Frontal cortex (tissue), 4 donors: ENCODE data around the gene GLIS1. TPM values are rescaled to one million over a fixed set of nuclear protein-coding genes. Genes with fewer than 3 reads are reported as not detected.

Experiments
- DNase-seq, 2 donors: peaks; one replicate each; pipeline ENCODE4 v3.0.0; 2012; ENCODE audit warnings: low spot score in 2 of 2
- FAIRE-seq: peaks from 2 replicates; lab custom pipeline; 2012; peaks lifted over from hg19 to GRCh38; lab: Jason Lieb, UNC
- total RNA-seq: library from RNA; depleted of rRNA; stranded (reverse); fragments of >200 nt; gene quantifications from one replicate; pipeline ENCODE4 v1.2.3, GENCODE V29; 2014
- donor health status: control.
- donor health status: control.
- donor health status: control.

GLIS1 gene
- total RNA-seq, 1 donor from 2014 or later: not detected

DNA sequence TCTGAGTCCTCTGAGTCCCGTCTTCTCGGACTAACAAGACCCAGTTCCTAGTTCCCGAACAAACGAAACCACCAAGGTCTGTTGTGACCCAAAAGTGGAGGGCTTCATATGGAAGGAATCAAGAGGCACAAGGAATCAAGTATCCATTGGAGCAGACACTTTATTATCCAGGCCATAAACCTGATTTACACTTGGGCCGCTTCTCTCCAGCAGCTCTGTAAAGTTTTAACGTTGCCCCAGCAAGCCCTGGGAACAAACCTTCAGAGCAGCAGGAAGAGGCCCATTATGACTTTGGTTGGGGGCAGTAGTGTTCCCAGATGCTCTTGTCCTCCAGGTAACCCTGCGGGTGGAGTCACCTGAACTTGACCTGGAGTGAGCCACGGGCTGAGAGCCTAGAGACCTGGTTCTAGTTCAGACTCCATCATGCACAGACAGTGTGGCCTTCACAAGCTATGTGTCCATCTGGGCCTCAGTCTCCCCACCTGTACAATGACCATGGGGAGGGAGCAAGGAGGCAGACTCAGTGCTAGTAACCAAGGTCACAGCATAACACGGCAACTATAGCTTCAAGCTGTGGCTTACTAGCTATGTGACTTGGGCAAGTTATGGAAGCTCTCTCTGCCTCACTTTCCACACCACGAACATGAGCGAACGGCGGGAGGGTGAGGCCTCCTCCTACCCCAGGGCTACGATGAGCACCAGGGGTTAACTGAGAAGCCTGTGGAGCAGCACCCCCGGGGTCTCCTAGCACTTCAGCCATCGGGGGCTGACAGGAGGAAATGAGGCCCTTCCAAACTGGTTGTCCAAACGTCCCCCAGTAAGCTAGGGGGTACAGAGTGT is 95.7 kb downstream of the GLIS1 start:
- FAIRE-seq (no peak), DNase-seq (no peak)

DNA sequence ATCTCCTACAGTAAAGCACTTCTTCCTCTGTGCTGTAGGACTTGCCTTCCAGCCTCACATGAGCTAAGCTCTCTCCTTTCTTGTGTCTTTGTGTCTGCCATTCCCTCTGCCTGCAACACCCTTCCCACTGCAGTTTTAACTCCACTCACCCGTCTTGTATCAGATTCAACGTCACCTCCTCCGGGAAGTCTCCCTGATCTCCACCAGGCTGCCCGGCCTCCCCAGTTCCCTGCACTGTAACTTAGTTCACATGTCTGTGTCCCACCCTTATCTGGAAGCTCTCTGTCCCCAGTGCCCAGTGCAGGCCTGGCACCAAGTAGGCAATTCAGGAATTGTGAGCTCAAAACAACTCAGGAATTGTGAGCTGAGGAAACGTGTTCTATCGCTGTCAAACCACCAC is 96.4 kb downstream of the GLIS1 start:
- no peak for DNase-seq
- FAIRE-seq: no peak

DNA sequence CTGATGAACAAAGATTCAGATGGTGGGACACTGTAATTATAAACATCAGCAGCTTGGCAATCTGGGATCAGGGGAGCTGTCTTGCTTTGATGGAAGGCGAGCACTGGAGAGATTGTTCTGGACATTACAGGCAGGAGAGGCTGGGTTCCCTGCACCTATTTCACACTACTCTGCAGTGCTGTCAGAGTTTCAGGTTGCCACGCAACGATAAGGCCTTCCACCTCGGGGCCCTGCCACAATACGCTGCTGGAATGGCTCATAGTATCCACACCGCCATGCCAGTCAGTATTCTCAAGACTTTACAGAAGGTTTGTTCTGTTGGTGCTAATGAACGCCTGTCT is 96.8 kb downstream of the GLIS1 start:
- FAIRE-seq (no peak), DNase-seq (no peak)

DNA sequence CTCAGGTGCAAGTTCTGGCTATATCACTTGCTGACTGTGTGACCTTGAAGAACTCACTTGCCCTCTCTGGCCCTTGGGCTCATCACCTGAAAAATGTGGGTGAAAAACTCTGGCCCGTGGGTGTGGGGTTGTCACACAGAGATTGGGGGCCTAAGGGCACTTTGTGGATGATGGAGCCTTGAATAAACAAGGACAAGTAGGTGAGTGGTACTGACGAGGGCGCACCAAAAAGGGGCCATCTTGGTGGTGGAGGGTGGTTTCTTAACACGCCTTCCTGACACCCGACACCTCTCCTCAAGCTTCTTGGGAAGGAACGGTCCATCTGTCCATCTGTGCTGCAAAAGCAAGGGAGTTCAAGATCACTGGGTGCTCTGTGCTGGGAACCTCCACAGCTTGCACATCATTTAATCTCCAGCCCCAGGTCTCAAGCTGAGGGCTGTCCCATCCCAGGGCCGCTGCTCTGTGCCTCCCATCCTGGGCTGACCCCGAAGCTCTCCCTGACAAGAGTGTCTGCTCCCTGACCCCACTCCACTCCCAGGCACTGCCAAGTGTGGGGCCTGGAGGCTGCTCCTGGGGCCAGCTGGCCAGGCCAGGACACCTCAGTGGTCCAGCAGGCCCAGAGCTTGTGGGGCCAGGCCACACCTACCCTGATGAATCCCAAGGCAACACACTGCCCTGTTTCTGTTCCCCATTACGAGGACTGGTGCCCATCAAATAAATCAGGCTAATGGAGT is 97.3 kb downstream of the GLIS1 start:
- no peak for DNase-seq
- FAIRE-seq: no peak

DNA sequence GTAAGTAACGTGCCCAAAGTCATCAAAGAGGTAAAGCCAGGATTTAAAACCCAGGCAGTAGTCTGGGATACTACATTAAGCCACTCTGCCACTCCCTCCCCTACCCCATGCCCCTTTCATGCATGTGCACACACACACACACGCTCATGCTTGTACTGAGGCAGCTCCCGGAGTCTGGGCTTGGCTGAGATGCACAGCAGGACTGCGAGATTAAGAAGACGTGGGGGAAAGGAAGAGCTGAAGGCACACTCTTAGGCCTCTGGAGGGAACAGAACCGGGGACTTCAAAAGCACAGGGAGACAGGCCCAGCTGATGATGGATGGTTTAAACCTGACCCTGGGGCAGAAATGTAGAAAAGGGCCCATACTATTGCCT is 98.3 kb downstream of the GLIS1 start:
- DNase-seq (no peak), FAIRE-seq (no peak)

DNA sequence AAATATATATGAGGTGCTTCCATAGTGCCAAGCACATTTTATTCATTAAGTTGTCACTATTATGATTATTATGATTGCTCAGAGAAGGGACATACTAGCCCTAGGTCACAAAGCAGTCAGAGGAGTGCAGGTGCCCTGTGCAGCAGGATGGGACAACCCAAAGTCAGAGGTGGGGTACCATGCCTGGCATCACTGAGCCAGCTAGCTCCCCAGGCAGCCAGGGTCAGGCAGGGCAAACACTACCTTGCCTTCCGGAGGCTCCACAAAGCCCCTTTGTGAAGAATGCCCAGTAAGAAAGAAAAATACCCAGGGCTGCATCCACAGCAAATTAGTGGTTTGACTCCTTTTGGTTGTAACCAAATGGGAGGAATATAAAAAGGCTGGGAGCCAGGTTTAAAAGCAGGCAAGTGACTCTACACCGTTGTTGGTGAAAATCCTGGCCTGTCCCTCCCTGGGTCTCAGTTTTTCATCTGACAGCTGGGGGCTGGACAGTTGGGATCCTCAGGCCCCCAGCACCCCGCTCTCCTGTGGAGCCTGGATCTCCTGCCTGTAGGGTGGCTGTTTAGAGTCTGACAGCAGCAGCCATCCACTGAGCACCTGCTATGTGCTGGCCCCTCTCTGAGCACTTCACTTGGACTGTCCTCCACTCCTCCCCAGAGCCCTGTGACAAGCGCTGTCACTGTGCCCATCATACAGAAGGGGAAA is 98.8 kb downstream of the GLIS1 start:
- no peak for FAIRE-seq

DNA sequence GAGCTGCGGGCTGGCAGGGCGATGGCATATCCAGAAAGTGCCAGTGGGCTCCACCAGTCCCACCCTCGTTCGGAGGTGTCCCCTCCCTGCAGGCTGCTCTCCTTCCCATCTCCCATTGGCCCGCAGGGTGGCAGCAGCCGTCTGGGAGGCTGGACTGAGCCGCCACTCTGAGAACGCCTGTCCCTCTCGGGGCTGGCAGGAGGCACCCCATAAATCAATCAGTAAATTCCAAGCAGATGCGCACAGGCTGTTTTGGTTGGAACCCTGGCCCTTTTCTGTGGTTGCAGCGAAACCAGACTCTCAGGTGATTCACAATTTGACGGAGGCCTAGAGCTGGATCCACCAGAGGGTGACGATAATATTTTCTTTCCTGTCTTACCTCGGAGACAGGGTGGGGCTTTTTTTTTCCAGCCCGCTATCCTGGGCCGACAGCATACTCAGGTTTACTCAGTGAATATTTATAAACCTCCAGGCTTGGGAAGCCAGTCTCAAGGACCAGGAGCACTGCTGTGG is 99.7 kb downstream of the GLIS1 start:
- DNase-seq (no peak), FAIRE-seq (no peak)

More for the DNA sequence above, 98.8 kb downstream of the GLIS1 start:
- no peak for DNase-seq

DNA sequence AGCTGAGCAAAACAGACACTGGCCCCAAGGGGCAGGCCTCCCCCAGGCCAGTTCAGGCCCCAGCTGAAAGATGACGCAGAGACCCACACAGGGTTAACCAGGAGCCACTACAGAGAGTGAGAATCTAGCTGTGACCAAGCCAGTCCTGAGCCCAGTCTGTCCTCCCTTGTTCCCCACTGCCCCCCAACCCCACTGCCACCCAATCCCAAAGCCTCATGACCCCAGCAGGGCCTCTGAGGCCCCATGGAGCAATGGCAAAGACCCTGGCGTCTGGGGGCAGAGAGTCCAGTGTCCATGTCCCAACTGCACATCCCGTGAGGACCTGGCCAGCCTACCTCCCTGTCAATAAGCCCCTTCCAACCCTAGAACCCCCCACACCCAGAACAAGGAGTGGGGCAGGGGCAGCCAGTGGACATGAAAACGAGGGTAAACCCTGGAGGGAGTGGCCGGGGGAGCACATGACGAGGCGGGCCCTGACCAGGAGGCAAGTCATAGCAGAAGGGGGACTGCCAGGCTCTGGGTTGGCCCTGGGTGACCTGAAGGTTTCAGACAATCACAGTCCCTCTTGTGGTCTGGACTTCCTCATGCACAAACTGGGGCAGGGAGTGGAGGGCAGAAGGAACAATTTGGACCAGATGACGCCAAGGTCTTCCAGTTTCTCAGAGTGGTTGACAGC is 100.5 kb downstream of the GLIS1 start:
- DNase-seq: no peak

DNA sequence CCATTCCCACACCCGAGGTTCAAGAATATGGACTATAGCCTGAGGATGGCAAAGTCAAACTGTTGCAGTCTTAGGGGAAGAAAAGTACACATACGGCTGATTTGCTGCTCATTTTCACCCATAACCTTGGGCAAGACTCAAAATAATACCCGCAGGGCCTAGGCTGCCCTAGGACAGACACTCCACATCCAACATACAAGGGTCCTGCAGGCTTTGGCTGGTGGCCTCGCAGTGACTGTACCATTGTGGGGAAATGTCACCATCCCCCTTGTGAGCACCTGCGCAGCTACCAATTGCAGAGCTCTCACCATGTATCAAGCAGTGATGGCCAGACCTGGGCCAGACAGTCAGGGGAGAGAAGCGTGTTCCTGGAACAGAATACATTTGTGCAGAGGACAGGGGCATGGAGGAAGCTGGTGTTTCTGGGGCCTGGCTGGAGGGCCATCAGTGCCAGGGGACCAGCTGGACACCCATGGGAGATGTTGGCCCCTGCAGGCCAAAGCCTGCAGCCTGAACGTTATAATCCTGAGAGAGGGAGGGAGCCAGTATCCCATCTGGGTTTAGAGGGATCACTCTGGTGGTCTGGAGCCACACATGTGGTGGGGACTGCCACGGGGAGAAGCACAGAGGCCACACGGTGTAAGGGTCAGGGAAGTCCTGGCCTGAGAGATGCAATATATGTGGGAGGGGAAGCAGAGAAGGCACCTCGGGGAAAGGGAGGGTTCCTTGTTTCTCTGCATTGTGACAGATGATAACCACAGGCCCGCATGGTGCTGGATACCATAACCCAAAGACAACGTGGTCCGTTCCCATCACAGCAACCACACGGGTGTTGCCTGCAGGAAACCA is 101.2 kb downstream of the GLIS1 start:
- FAIRE-seq: no peak
- no peak for DNase-seq

More for the DNA sequence above, 100.5 kb downstream of the GLIS1 start:
- no peak for FAIRE-seq

DNA sequence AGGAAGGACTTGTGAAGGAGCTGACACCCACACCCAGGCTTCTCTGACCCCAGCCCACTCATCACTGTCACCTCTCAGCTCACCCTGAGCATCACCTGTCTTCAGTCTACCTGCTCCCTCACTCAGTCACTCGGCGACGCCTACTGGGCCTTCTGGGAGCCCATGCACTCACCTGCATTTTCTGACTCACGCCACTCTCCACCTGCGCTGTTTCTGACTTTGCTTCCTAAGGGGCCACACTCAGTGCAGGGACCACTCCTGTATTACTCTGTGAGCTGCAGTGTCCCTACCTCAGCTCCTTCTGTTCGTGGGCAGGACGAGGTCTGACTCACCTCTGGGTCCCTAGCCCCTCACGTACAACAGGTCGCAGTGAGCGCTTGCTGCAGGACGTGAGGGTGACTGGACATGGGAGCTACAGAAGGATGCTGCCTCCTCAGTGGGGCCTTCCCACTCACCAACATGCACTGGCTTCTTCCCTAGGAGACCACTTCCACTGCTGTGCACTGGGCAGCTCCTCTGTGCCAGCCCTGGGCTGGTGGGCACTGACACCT is 102.3 kb downstream of the GLIS1 start:
- DNase-seq (no peak), FAIRE-seq (no peak)

DNA sequence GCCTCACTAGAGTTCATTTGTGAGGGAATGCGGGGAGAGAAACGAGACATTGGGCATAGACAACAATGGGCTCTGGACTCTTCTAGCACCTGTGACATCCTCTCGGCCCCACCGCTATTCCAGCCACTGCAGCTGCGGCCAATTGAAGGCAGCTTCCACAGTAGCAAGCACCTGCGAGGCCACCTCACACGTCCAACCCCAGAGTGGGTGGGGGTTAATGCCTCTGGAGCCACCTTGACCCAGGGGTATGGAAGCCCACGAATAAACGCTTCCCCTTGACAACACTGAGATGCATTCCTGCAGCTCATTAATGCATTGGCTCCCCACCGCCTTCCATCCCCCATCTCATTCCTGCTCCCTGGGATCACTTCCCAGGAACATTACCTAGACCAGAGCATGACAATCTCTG is 104.4 kb downstream of the GLIS1 start:
- FAIRE-seq: no peak
- no peak for DNase-seq

DNA sequence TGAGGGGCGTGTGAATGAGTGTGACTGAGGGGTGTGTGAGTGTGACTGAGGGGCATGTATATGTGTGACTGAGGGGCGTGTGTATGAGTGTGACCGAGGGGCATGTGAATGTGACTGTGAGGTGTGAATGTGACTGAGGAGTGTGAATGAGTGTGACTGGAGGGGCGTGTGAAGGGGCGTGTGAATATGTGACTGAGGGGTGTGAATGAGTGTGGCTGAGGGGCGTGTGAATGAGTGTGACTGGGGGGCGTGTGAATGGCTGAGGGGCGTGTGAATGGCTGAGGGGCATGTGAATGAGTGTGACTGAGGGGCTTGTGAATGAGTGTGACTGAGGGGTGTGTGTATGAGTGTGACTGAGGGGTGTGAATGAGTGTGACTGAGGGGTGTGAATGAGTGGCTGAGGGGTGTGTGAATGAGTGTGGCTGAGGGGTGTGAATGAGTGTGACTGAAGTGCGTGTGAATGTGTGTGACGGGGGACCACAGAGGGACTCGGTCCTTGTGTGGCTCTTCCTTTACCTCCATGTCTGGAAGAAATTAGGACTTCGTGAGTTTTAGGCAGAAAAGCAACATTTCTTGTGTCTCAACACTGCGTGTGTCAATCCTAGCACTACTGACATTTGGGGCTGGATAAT is 105.8 kb downstream of the GLIS1 start:
- DNase-seq (no peak), FAIRE-seq (no peak)

DNA sequence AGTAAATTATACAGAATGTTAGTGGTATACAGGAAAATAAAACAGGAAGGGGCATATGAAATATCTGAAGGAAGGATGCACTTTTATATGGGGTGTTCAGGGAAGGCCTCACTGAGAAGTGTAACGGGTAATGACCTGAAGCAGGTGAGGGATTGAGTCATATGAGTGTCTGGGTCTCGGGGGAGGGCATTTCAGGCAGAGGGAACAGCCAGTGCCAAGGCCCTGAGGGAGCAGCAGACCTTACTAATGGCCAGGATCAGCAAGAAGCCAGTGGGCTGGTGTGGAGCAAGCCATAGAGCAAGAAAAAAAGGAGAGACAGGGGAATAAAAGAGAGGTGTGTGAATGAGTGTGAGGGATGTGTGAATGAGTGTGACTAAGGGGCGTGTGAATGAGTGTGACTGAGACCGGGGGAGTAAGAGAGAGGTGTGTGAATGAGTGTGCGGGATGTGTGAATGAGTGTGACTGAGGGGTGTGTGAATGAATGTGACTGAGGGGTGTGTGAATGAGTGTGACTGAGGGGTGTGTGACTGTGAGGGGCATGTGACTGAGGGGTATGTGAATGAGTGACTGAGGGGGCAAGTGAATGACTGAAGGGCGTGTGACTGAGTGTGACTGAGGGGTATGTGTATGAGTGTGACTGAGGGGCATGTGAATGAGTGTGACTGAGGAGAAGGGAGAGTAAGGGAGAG is 107.2 kb downstream of the GLIS1 start:
- DNase-seq (no peak), FAIRE-seq (no peak)

DNA sequence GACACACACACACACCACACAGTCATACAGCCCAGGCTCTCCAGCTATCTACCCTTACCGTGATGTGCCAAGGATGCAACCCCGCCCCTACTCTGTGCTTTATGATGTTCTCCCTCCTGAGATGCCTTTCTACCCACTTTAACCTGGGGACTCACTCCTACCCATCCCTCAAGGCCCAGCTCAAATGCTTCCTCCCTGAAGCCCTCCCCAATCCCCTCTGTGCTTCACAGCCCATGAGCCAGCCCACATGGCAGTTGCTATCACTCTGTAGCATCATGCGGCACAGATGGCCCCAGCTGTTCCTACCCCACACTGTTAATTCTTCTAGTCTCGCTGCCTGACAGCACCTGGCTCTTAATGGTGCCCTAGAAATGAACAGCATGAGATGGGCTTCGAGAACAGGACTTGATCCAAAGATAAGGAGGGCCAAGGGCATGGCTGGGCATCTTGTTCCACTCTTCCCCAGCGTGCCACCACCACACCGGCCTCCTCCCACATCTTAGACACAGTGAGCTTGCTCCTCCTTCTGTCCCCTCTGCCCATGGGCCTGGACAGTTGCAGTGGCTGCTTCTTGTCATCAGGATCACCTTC is 109.8 kb downstream of the GLIS1 start:
- FAIRE-seq (no peak), DNase-seq (no peak)

DNA sequence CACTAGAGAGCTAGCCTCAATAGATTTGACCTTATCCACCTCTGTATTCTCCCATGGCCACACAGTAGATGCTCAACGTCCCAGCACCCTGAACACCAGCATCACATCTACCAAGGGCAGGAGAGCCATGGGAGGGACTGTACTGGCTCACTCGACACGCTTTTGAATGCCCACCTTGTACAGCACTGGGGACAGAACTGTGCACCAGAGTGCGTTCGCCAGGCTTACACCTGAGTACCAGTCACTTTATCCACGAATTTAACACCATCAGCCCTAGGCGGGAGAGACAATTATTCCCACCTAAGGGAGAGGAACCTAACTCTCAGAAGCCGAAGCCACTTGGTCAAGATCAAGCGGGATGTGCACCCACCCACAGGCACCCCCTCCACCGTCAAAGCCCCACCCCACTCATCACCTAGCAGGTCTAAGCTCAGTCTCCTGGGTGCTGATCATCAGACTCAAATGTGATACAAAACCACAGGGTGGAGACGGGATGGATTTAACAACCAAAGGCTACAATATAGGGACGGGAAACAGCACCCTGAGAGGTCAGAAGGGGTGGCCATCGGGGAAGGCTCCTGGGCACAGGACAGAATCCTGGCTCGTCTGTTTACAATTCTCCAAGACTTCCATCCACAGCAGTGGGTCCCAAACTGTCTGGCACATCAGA is 110.5 kb downstream of the GLIS1 start:
- DNase-seq (no peak), FAIRE-seq (no peak)

DNA sequence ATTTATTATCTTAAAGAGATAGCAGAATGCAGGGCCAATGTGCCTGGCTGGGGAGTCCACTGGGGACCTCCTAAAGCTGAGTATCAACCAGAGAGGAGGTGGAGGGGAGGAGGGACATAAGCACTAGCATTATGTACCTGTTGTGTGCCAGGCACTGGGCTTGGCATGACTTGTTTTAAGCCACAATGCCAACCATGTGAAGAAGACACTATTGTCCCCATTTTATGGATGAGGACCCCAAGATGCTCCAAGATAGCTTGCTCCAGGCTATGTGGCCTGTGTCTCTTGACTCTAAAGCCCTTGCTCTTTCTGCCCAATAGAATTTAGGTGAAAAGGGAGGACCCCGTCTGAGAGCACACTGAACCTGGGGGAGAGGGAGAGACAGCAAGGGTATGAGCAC is 111.3 kb downstream of the GLIS1 start:
- FAIRE-seq (no peak), DNase-seq (no peak)

DNA sequence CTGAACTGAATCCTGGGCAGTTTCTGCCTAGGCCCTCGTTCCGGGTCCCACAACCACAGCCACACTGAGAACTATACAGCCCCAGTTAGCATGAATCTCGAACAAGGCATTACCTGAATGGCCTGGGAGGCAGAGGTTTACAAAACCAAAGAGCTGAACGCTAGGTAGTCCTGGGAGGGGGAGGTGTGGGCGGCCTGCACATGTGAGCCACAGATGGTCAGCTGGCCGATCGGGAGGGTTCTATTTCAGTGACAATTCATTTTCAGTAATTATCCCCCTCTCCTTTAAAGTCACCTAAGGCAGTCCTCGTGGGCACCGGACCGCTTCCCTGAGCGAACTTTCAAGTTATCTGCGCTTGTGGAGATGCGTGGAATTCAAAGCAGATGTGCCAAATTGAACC is 111.9 kb downstream of the GLIS1 start:
- no peak for DNase-seq
- FAIRE-seq: no peak
